ENCODE results near the gene CDKN1A.

Gene CDKN1A

DNA sequence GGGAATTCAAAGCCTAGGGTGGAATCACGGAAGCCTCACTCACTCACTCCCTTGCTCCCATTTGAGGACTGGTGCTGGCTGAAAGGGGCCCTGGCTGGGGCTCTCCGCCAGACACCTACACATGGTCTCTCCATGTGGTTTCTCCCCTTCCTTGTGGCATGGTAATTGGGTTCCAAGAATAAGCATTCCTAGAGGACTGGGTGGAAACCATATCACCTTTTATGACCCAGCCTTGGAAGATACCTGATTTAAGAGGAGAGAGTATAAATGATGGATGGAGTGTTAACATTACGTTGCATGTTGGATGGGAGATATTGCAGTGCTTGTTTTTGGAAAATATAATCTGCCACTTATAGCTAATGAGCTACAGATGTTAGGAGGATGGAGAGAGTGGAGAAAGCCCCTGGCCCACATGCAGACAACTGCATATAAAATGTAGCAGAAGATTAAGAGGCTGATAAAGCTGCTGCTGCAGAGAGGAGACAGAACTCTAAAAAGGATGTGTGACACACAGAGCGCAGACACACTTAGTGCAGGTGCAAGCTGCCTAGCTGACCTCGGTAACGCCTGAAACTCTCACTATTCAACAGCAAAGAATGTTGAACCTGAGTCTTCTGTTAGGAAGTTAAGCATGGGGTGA is 23.3 kb upstream of the CDKN1A start:
- no peak for DNase-seq (ENCODE audit: low read depth in 2 of 2)

DNA sequence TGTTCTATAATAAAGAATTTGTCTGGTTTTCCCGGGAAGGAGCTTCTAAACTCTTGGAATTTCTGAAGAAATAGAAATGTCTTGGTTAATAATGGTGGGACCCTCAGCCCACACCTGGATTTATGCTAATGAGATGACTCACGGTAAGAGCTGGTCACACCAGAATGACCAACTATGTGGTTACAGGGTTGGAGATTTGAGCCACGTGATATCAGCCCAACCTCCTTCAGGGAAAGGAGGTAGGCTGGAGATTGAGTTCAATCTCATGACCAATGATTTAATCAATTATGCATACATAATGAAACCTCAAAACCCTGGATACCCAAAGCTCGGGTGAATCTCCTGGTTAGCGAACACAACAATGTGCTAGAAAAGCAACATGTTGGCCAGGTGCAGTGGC is 22.1 kb upstream of the CDKN1A start:
- no peak for DNase-seq (ENCODE audit: low read depth in 2 of 2)

DNA sequence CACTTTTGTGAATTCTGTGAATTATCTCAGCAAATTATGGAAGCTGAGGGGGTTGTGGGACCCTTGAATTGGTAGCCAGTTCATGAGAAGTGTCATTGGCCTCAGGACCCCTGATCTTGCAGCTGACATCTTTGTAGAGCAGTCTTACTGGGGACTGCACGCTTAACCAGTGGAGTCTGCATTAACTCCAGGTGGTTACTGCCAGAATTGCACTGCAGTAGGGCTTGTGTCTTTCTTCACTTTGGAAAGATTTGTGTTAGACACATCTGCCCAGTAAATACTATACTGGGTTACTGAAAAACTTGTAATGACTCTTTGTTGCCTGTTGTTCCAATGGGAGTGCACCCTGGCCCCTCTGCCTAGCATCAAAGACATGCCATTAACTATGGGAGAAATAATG is 21.2 kb upstream of the CDKN1A start:
- DNase-seq (ENCODE audit: low read depth in 2 of 2) = no peak

DNA sequence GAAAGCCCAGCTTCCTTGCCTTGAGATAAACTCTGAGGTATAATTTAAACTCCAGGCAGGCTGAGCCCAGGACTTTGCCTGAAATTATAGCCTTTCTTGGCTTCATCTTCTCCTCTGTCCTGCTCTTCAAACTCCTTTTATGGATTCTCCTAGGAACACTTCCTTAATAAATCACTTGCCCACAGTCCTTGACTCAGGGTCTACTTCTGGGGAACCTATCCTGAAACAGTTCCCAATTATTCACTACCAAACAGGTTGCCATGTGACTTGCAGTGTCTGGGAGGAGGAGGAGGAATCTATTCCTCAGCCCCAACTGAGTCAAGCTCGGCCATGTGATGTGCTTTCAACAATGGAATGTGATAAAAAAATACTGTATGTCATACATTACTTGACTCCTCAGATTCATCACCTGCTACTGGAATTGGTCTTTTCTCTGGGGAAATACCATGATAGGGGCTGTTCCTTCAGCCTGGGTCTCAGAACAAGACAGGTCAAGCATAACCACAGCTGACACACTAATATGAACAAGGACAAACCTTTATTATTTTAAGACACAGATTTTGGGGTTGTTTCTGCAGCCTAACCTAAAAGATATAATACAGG is 20.5 kb upstream of the CDKN1A start:
- no peak for DNase-seq (ENCODE audit: low read depth in 2 of 2)

DNA sequence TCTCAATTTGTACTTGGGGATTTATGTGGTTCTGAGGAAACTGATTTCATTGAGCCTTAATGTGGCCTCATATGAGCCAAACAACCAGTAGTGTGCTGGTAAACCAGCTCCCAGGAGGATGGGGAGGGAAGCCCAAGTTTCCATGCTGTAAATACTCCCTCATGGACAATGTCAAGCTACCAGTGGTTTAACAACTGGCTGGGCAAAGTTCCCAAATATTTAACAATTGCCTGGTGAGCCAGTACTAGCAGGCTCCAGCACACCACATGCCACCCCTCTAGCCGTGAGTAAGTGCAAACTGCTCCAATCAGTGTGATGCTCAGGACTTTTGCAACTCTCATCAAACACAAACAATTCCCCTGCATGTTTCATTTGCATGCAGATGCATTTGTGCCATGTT is 19.2 kb upstream of the CDKN1A start:
- DNase-seq (ENCODE audit: low read depth in 2 of 2) = no peak

DNA sequence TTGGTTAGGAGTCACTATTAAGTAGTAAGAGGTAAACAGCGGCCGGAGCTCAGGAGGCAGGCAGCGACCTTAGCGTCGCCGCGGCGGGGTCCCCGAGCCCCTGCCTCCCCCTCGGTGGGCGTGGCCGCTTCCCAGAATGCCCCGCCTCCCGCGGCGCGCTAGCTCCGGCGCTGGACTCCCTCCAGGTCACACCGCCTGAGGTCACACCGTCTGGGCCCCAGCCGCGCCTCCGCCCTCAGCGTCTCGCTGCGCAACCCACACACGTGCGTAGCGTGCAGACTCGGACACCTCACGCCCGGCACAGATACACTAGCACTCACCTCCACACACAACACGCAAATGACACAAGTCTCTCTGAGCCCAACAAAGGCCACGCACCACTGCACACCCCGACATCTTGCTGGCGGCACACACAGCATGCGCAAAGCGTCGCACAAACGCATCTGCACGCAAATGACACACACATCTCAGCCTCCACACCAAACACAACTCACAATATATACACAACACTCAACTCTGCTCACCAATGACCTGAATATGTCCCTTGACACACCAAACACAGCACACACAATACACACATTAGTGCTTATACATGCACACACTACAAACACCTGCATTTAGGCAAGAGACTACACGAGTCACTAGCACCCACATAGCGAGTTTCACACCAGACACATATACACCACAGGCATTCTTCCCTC is 17.6 kb upstream of the CDKN1A start:
- no peak for DNase-seq (ENCODE audit: low read depth in 2 of 2)

DNA sequence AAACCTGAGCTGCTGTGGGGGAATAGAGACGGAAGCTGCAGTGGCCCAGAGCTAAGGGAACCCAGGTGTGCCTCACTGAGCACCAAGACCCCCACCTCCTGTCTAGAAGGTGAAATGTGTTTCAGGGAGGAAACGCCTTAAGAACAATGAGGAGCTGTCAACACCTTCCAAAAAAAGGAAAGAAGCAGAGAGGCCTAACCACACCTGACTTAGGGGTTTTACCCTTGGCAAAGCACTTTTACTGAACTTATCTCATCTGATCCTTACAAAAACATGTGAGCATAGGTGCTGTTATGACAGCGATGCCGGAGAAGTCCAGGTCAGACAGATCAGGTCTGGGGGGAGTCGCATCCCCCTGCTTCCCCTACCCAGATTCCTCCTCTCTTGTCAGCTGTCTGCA is 16.1 kb upstream of the CDKN1A start:
- DNase-seq (ENCODE audit: low read depth in 2 of 2) = no peak

DNA sequence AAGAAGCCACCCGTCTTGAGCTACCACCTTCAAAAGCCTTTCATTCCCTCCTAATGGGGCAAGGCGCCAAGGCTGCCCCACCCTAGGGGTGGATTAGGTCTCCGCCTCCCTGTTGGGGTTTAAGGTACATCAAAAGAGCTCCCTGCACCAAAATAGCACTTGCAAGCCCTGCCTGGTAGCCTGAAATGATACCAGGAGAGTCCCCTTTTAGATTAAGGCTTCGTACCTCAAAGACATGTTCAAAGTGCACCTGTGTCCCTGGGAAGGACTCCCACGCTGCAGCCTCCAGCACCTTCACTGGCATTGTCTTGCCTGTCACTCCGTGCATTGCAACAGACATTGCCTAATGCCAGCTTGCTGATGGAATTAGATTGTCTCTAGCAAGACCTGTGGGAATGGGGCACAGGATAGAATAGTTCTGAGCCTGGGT is 15.7 kb upstream of the CDKN1A start:
- DNase-seq (ENCODE audit: low read depth in 2 of 2) = no peak

DNA sequence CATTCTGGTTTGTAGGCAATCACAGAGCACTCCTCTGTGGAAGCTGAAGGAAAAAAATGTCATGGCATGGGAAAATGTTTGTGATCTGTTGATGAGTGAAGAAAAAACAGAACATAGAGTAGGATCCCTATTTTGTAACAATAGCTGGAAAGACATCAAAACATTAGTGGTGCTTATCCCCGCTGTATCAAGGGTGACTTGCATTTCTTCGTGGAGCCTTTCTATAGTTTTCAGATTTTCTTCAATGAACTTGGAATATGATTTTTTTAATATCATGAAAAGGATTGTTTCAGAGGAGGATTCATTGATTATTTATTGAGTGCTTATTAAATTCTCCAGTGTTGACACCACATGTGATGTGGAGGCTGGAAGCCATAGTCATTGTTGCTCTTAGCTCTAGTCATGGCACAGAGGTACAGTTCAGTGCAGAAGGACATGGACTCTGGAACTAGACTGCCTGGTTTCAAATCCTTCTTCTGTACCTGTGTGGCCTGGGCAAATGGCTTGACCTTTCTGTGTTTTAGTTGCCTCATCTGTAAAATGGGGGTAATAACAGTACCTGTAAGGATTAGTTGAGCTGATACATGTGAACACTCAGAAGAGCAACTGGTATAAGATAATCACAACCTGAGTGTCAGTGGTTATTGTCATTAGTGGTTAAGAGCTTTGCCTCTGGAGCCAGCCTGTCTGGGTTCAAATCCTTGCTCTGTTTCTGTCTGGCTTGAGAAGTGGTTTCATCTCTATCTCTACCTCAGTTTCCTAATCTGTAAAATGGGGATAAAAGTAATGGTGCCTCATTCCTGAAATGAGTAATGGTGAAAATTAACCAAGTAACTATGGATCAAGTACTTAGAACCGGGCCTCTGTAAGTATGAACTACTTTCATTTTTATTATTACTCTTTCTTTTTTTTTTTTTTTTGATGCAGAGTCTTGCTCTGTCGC is 14.7 kb upstream of the CDKN1A start:
- no peak for DNase-seq (ENCODE audit: low read depth in 2 of 2)

DNA sequence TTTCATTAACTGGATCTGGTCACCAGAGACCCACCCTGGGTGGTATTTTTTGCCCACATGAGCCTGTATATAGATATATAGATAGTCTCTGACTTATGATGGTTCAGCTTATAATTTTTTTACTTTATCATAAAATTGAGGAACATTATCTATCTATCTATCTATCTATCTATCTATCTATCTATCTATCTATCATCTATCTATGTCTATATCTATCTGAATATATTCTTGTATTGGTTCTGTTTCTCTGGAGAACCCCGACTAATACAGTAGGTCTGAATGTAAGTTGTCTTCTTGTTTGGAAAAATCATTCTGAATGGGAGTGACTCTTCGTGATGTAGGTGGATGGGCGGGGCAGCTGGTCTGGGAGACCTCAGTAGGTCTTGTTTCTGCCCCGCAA is 13.3 kb upstream of the CDKN1A start:
- DNase-seq (ENCODE audit: low read depth in 2 of 2) = no peak

DNA sequence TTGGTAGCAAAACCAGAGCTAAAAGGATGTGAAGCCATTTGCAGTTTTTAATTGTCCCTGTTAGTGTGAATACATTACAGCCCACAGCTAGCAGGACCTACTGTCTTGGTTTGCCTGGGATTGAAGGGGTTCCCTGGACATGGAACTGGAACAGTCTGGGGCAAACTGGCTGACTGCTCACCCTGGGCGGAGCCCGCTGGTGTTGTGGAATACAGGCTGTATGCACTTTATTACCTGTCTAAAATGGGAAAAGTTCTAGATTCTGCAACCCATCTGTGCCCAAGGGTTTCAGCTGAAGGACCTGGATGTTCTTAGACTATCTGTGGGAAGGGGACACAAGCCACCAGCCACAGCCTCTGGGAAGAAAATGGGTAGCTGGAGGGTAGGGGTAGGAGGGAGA is 12.2 kb upstream of the CDKN1A start:
- no peak for DNase-seq (ENCODE audit: low read depth in 2 of 2)

DNA sequence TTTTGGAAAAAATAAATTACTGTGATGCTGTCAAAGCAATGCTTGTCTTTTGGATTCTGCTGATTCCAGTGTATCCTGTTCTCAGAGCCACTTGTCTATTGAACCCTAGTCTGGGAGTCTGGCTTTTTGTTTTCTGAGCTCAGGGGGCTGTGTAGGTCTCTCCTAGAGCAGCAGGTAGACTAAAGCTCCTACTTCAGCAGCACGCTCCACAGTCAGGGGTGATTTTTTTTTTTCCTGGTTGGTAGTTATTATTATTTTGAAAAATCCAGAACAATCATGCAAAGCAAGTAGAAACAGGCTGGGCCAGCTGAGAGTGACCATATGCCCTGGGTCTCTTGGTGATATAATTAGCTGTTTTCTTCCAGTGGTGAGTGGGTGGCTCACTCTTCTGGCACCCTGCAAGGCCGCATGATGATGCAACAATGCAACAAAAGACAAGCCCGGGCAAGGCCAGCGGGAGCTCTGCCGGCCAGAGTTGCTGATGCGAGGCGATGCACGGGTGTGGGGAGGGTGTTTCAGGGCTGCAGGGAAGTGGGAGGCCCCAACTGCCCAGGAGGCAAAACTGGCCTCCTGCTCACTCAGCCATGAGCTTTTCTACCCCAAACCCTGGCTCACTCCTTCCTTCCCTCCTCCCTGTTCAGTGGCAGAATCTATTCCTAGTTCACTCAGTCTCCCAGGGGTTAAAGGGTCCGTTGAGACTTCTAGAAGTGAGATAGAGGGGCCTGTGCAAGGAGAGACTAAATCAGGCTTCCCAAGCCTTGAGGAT is 11.5 kb upstream of the CDKN1A start:
- no peak for DNase-seq (ENCODE audit: low read depth in 2 of 2)

DNA sequence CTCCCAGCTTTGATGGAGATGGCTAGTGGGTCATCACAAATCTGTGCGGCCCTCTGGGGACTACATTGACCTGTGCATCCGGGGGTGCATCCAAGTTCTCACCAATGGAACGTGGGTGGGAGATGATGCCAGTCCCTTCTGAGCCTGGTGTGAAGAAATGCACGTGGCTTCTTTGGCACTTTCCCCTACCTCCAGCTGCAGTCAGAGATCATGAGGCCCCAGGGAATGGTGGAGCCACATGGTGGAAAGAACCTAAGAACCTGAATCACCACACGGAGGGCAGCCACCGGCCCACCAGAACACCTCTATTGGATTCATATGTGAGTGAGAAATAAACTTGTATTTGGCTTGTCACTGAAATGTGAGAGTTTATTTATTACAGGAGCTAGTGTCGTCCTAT is 9.9 kb upstream of the CDKN1A start:
- DNase-seq (ENCODE audit: low read depth in 2 of 2) = no peak

DNA sequence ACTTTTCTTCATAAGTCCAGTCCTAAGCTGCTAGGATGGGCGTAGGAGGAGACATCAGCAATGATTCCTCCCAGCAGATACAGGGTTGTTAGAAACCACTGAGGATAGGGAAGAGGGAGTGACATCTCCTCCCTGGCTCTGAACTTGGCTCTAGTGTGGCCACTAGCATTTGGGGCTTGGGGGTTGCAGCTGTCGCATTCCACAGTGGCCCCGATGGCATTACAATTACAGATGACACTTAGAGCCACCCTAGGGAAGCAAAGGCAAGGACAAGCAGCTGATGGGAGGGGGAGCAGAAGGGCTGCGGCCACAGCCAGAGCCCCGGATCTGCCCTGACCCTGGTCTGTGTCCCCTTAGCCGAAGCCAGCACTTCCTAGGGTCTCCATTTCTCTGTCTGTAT is 9.5 kb upstream of the CDKN1A start:
- DNase-seq (ENCODE audit: low read depth in 2 of 2) = no peak

DNA sequence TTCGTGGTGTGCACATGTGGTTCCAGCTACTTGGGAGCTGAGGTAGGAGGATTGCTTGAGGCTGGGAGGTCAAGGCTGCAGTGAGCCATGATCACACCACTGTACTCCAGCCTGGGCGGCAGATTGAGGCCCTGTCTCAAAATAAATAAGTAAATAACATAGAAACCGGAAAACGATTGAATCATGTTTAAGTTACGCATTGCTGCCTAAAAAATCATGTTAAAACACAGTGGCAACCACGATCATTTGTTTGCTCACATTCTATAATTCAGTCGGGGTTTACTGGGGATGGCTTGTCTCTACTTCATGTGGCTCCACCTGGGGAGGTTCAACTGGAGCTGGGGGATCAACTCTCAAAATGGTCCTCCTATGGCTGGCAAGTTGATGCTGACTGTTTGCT is 8.2 kb upstream of the CDKN1A start:
- no peak for DNase-seq (ENCODE audit: low read depth in 2 of 2)

DNA sequence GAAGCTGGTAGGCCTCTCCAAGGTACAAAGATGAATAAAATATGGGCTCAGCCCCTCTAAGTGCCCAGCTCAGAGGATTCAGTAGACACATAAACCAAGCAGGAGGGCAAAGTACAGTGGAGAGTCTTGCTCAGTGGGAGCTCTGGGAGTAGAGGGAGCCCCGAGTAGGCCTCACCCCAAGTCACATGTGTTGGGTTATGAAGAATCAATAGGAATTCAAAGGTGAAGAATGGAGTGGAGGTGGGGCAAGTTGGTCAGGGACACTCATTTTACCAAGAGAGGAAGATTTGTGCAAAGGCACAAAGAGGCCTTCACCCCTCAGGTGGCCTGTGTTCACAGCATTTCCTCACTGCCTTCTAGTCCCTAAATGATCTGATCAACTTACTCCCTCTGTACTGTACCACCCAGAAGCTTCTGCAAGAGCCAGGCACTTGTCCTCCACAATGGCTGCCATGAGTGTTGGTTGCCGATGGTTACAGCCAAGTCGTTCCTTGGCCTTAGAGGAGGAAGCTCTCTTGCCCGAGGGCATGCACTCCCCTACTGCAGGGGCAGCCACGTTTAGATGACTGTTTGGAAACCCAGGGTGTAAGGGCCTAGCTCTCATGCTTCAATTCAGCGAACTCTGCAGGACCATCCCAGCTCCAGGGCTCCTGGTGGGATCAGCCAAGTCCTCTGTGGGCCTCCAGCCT is 6.7 kb upstream of the CDKN1A start:
- DNase-seq (ENCODE audit: low read depth in 2 of 2) = no peak

DNA sequence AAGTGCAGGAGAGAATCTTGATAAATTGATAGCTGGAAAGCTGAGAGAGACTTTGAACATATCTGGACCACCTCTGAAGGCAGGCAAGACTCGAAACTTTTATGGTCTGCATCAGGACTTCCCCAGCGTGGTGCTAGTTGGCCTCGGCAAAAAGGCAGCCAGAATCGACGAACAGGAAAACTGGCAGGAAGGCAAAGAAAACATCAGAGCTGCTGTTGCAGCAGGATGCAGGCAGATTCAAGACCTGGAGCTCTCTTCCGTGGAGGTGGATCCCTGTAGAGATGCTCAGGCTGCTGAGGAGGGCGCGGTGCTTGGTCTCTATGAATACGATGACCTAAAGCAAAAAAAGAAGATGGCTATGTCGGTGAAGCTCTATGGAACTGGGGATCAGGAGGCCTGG is 4.6 kb upstream of the CDKN1A start:
- DNase-seq (ENCODE audit: low read depth in 2 of 2) = no peak

DNA sequence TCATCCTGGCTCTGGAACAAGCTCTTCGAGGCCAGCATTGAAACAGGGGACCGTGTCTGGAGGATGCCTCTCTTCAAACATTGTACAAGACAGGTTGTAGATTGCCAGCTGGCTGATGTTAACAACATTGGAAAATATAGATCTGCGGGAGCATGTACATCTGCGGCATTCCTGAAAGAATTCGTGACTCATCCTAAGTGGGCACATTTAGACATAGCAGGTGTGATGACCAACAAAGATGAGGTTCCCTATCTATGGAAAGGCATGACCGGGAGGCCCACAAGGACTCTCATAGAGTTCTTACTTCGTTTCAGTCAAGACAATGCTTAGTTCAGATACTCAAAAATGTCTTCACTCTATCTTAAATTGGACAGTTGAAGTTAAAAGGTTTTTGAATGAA is 3.6 kb upstream of the CDKN1A start:
- DNase-seq (ENCODE audit: low read depth in 2 of 2) = no peak

DNA sequence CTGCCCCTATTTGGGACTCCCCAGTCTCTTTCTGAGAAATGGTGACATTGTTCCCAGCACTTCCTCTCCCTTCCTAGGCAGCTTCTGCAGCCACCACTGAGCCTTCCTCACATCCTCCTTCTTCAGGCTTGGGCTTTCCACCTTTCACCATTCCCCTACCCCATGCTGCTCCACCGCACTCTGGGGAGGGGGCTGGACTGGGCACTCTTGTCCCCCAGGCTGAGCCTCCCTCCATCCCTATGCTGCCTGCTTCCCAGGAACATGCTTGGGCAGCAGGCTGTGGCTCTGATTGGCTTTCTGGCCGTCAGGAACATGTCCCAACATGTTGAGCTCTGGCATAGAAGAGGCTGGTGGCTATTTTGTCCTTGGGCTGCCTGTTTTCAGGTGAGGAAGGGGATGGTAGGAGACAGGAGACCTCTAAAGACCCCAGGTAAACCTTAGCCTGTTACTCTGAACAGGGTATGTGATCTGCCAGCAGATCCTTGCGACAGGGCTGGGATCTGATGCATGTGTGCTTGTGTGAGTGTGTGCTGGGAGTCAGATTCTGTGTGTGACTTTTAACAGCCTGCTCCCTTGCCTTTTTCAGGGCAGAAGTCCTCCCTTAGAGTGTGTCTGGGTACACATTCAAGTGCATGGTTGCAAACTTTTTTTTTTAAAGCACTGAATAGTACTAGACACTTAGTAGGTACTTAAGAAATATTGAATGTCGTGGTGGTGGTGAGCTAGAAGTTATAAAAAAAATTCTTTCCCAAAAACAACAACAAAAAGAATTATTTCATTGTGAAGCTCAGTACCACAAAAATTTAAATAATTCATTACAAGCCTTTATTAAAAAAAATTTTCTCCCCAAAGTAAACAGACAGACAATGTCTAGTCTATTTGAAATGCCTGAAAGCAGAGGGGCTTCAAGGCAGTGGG is 2.1 kb upstream of the CDKN1A start:
- no peak for DNase-seq (ENCODE audit: low read depth in 2 of 2)
